NCI-H2196 treated with DMSO at 0.1 percent for 48 hours (cell line): ENCODE data around the gene SLC6A9.

ENCODE experiments used
- DNase-seq: peaks from one replicate; lab custom pipeline; 2025; ENCODE audit not compliant: unreplicated experiment; lab: John Stamatoyannopoulos, UW

SLC6A9 gene

DNA sequence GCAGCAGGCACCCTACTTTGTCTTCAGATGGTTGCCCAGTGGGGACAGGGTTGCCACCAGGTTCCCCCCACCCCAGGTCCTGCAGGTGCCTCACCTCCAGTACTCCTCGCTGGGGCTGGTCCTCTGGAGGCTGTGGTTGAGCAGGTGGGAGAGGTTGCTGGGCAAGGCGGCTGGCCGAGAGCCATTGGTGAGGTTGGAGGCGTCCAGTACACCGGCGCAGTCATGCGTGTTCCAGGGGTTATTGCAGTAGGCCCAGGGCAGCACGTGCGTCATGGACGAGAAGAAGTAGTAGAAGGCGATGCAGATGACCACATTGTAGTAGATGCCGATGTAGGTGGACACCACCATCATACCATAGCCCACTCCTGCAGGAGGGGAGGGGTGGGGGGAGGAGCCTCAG is 23.0 kb downstream of the SLC6A9 start:
- no peak for DNase-seq

GRCh38 chr1:44002606-44003157 is 28.6 kb downstream of the SLC6A9 start:
- DNase-seq = no peak

- no peak for DNase-seq
These were observed 29.1 kb downstream of the SLC6A9 start for GRCh38 chr1:44002165-44002564.

- DNase-seq = no peak
These were observed 31.1 kb downstream of the SLC6A9 start for GRCh38 chr1:44000122-44000665.

DNA sequence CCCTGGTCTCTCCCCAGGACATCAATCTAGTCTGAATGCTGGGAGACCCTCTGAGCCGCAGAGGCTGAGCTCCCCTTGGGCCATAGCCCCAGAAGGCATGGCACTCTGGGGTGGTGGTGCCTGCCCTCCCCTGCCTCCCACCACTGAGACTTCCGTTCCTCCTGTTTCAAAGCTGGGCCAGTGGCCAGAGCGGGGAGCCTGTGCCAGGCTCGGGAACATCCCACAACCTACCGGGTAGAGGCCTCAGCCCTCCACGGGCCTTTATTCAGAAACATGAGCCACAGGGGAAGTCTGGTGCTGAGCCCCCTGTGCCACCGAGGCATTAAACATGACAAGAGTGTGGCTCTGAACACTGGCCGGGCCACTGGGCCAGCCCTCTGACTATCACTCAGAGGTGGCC is 31.8 kb downstream of the SLC6A9 start:
- DNase-seq = no peak

DNA sequence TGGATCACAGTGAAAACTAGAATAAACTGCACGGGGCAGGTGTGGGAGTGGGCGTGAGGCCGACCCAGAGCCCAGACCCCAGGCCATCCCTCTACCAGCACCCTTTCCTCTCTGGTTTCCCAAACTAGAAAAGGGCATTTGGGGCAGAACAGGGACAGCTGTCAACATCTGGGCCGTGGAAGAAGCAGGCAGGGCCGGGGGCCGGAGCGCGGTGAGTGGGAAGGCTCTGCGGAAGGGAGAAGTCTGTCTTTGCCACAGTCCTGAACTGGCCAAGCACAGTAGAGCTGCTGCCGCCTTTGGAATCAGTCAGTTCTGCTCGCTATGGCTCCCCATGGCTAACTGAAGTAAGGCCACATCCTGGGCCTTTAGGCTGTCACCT is 33.3 kb downstream of the SLC6A9 start:
- no peak for DNase-seq

- DNase-seq = no peak
These were observed 33.8 kb downstream of the SLC6A9 start for GRCh38 chr1:43997295-43997999.

- no peak for DNase-seq
These were observed 34.5 kb downstream of the SLC6A9 start for GRCh38 chr1:43996733-43997115.

GRCh38 chr1:43995984-43996732 is 35.1 kb downstream of the SLC6A9 start:
- DNase-seq = no peak

- no peak for DNase-seq
These were observed 36.2 kb downstream of the SLC6A9 start for GRCh38 chr1:43994794-43995790.

DNA sequence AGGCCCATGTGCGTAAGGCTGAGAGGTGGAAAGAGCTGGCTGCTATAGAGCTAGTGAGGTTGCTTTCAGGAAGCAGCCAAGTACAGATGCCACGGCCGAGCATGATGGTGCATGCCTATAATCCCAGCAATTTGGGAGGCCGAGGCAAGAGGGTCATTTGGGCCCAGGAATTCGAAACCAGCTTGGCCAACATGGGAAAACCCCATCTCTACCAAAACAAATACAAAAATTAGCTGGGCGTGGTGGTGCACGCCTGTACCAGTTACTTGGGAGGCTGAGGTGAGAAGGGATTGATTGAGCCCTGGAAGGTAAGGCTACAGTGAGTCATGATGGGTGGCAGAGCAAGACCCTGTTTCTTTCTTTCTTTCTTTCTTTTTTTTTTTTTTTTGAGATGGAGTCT is 37.2 kb downstream of the SLC6A9 start:
- DNase-seq = no peak

DNA sequence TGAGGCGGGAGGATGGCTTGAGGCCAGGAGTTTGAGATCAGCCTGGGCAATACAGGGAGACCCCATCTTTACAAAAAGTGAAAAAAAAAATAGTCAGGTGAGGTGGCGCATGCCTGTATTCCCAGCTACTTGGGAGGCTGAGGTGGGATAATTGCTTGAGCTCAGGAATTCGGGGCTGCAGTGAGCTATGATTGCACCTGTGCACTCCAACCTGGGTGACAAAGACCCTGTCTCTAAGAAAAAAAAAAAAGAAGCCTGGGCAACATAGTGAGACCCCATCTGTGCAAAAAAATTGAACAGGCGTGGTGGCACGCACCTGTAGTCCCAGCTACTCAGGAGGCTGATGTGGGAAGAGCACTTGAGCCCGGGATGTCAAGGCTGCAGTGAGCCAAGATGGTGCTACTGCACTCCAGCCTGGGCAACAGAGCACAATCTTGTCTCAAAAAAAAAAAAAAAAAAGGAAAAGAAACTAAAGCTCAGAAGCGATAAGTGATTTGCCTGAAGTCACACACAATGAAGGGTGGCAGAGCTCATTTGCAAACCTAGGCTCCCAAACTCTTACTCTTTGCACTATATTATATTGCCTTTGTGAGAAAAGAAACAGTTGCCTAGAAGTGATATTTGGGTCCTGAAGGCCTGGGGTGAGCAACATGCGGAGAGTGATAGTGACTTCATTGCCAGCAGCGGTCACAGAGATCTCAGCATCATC is 37.9 kb downstream of the SLC6A9 start:
- no peak for DNase-seq

GRCh38 chr1:43992232-43992995 is 38.8 kb downstream of the SLC6A9 start:
- no peak for DNase-seq

- peak; percentile 87 for DNase-seq
These were observed 39.6 kb downstream of the SLC6A9 start, which contains the start of gene CCDC24 for GRCh38 chr1:43991476-43992231. TSS of gene CCDC24 (plus strand) at chr1:43991599. CDS start at chr1:43991879, 280 bp downstream.

DNA sequence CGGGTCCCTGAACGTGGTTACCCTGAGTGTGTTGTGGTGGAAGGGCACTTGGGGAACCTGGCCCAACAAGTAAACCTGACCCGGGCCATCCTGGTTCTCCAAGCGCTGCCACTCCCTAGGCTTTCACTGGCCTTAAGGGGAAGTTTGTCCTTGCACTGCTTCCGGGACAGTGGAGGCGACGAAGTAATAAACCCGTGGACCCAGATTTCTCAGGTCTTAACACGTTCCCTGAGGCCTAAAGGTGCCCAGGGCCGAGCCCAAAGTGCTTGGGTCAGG is 40.1 kb downstream of the SLC6A9 start:
- no peak for DNase-seq

DNA sequence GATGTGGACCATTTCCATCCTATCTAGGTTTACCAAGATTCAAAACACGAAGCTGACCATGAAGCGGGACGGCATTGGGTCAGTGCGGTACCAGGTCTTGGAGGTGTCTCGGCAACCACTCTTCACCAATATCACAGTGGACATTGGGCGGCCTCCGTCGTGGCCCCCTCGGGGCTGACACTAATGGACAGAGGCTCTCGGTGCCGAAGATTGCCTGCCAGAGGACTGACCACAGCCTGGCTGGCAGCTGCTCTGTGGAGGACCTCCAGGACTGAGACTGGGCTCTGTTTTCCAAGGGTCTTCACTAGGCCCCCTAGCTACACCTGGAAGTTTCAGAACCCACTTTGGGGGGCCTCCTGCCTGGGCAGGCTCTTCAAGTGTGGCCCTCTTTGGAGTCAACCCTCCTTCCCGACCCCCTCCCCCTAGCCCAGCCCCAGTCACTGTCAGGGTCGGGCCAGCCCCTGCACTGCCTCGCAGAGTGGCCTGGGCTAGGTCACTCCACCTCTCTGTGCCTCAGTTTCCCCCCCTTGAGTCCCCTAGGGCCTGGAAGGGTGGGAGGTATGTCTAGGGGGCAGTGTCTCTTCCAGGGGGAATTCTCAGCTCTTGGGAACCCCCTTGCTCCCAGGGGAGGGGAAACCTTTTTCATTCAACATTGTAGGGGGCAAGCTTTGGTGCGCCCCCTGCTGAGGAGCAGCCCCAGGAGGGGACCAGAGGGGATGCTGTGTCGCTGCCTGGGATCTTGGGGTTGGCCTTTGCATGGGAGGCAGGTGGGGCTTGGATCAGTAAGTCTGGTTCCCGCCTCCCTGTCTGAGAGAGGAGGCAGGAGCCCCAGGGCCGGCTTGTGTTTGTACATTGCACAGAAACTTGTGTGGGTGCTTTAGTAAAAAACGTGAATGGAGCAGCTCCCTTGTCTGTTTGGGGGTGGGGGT is 40.7 kb downstream of the SLC6A9 start:
- no peak for DNase-seq

- no peak for DNase-seq
These were observed 43.9 kb downstream of the SLC6A9 start for GRCh38 chr1:43987159-43987902.
